B cell (primary cell): Measurements from ENCODE around the gene ESR1.

Experiments used
- CTCF ChIP-seq: fragments of 200-600 bp; IDR thresholded peaks from one replicate; pipeline ENCODE4 v1.8.0; 2022; ENCODE audit warnings: antibody characterized with exemption, mild to moderate bottlenecking
- EZH2 ChIP-seq: IDR thresholded peaks from 2 replicates; pipeline ENCODE4 v1.6.1; 2012; ENCODE audit warnings: borderline replicate concordance, low read depth, mild to moderate bottlenecking, moderate library complexity, low read length; ENCODE audit not compliant: insufficient read depth, poor library complexity, severe bottlenecking

GRCh38 chr6:151772446-151772845 lies 35.0 kb upstream of the ESR1 start:
- TF ChIP-seq CTCF (no peak), EZH2 (no peak)
